ENCODE measurements around the gene KDM6A. TPM values are rescaled to one million over a fixed set of nuclear protein-coding genes. Genes with fewer than 3 reads are reported as not detected.

Gene KDM6A
- total and polyA plus RNA-seq, 2 donors (not counting 1 experiment from before 2014, with no cell fraction given), result 33.3 to 57.0 TPM

- Mint-ChIP-seq H3K9me3 (ENCODE audit: insufficient read depth) (no peaks in the 10 kb centered on the region), H3K27me3 (no peaks in the 10 kb centered on the region), H3K27ac (no peak overlapping the region), H3K4me1 (no peaks in the 10 kb centered on the region), H3K4me3 (no peak overlapping the region)
- H3K4me2 ChIP-seq (replicated peaks; ENCODE audit: low read depth, low read length, poor library complexity, severe bottlenecking), result no peak overlapping the region
- intact Hi-C loops (cut with micrococcal nuclease), result no loop called here
- no peaks in the 10 kb centered on the region for H3K36me3 ChIP-seq (replicated peaks in 1 of 2; ENCODE audit: control extremely low read depth in 1 of 2, control insufficient read depth in 1 of 2, extremely low read depth in 1 of 2, insufficient read depth in 2 of 2, low read length in 1 of 2)
- TF ChIP-seq EZH2 (IDR thresholded peaks at IDR 0.05; ENCODE audit: borderline replicate concordance, insufficient read depth, low read depth, low read length, poor library complexity, severe bottlenecking), result no peak
- no peak overlapping the region for H3K9ac ChIP-seq (ENCODE audit: low read length)
- H3K79me2 ChIP-seq (ENCODE audit: control insufficient read depth, insufficient read depth, low read length), result no peaks in the 10 kb centered on the region
- ChIA-PET CTCF (no interaction called here), POLR2A (no interaction called here)
- H4K20me1 ChIP-seq (ENCODE audit: control insufficient read depth, insufficient read depth, low read length, poor library complexity, severe bottlenecking), result no peaks in the 10 kb centered on the region
- no peaks in the 10 kb centered on the region for H3K27me3 ChIP-seq (replicated peaks in 1 of 4; ENCODE audit: control extremely low read depth in 1 of 4, control insufficient read depth in 3 of 4, insufficient read depth in 4 of 4, low read length in 3 of 4)
- no peaks in the 10 kb centered on the region for H3K4me1 ChIP-seq (ENCODE audit: control insufficient read depth in 2 of 2, insufficient read depth in 2 of 2, low read length in 2 of 2)
- no peak for ATAC-seq (ENCODE audit: low read depth)
- H2AFZ ChIP-seq (ENCODE audit: insufficient read depth, low read depth, low read length, poor library complexity, severe bottlenecking), result no peak overlapping the region
- no peak overlapping the region for H3K4me3 ChIP-seq (ENCODE audit: control extremely low read depth in 1 of 5, extremely low read depth in 1 of 5, insufficient read depth in 1 of 5, low read depth in 2 of 5, low read length in 4 of 5)
- H3K27ac ChIP-seq (ENCODE audit: low read length in 2 of 2), result no peak overlapping the region
- DNase-seq, result no peak
- H3K9me3 ChIP-seq (ENCODE audit: control extremely low read depth in 1 of 3, control insufficient read depth in 2 of 3, insufficient read depth in 1 of 3, low read length in 2 of 3), result peaks cover 0 to 3% (median 0%) of the 10 kb centered on the region in 3 donors
These were observed 281.5 kb downstream of the KDM6A start for GRCh38 chrX:45154462-45154861.

DNA sequence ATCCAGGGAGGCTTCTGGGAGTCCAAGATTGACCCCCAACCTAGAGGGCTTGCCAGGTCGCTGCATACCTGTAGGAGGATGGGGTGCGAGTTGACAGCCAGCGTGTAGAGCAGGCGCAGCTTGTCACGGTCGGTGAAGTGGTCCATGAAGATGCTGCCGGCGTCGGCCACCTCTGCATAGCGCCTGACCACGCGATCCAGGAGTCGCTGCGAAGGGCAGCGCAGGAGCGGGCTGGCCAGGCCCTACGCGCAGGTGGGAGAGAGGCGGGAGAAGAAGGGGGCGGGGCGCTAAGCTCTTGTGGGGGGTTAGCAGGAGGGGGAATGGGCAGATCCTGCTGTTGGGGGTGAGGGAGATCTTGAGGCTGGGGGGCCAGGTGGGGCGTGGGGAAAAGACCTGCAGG lies 284.7 kb downstream of the KDM6A start:
- Histone ChIP-seq H3K79me2 (ENCODE audit: control insufficient read depth, insufficient read depth, low read length) (no peaks in the 10 kb centered on the region), H3K27ac (ENCODE audit: low read length in 2 of 2) (no peak overlapping the region), H3K4me1 (ENCODE audit: control insufficient read depth in 2 of 2, insufficient read depth in 2 of 2, low read length in 2 of 2) (no peaks in the 10 kb centered on the region), H2AFZ (ENCODE audit: insufficient read depth, low read depth, low read length, poor library complexity, severe bottlenecking) (no peak overlapping the region), H3K9me3 (ENCODE audit: control extremely low read depth in 1 of 3, control insufficient read depth in 2 of 3, insufficient read depth in 1 of 3, low read length in 2 of 3) (peaks cover 0 to 10% (median 0%) of the 10 kb centered on the region in 3 donors), H3K9ac (ENCODE audit: low read length) (no peak overlapping the region), H3K36me3 (replicated peaks in 1 of 2; ENCODE audit: control extremely low read depth in 1 of 2, control insufficient read depth in 1 of 2, extremely low read depth in 1 of 2, insufficient read depth in 2 of 2, low read length in 1 of 2) (no peaks in the 10 kb centered on the region), H3K27me3 (replicated peaks in 1 of 4; ENCODE audit: control extremely low read depth in 1 of 4, control insufficient read depth in 3 of 4, insufficient read depth in 4 of 4, low read length in 3 of 4) (no peaks in the 10 kb centered on the region), H3K4me2 (replicated peaks; ENCODE audit: low read depth, low read length, poor library complexity, severe bottlenecking) (no peak overlapping the region), H4K20me1 (ENCODE audit: control insufficient read depth, insufficient read depth, low read length, poor library complexity, severe bottlenecking) (no peaks in the 10 kb centered on the region), H3K4me3 (ENCODE audit: control extremely low read depth in 1 of 5, extremely low read depth in 1 of 5, insufficient read depth in 1 of 5, low read depth in 2 of 5, low read length in 4 of 5) (no peak overlapping the region)
- no peak overlapping the region for H3K4me3 Mint-ChIP-seq
- no peak overlapping the region for H3K27ac Mint-ChIP-seq
- ChIA-PET CTCF (interaction anchor here (0.5 kb wide), 1 partner anchor 370 kb away, joined by 5 read pairs; no protein-coding TSS in a partner anchor), POLR2A (no interaction called here)
- no peak for DNase-seq
- no peaks in the 10 kb centered on the region for H3K9me3 Mint-ChIP-seq (ENCODE audit: insufficient read depth)
- TF ChIP-seq CTCF (IDR thresholded peaks at IDR 0.05) (no peak), EZH2 (IDR thresholded peaks at IDR 0.05; ENCODE audit: borderline replicate concordance, insufficient read depth, low read depth, low read length, poor library complexity, severe bottlenecking) (no peak)
- intact Hi-C loops (cut with micrococcal nuclease), result no loop called here
- ATAC-seq (ENCODE audit: low read depth), result no peak
- H3K4me1 Mint-ChIP-seq, result no peaks in the 10 kb centered on the region
- peaks cover 4% of the 10 kb centered on the region for H3K27me3 Mint-ChIP-seq
- WGBS (ENCODE audit: insufficient coverage), result 100% methylated on average over 7 of the region's 22 CpGs

Other genes with a start within 250 kb of the KDM6A start
- not detected in 2 replicates for gene DUSP21, start 29.2 kb upstream of the KDM6A start, total RNA-seq
- not detected in 2 replicates for gene DUSP21, start 29.2 kb upstream of the KDM6A start, polyA plus RNA-seq

All from B cell (primary cell).